SK-N-SH (cell line): ENCODE results near the gene WDR90. TPM values are rescaled to one million over a fixed set of nuclear protein-coding genes. Genes with fewer than 3 reads are reported as not detected.

Source experiments
- CTCF ChIA-PET: fragments of 300-600, 350-600 bp; formaldehyde crosslinking; extraction: SDS; loops from one replicate; lab custom pipeline; 2021; lab: Yijun Ruan, JAX
- POLR2A ChIA-PET: fragments of 350-600 bp; sonication (Branson Sonifier 250); formaldehyde crosslinking; extraction: SDS; loops from one replicate; lab custom pipeline; 2020; ENCODE audit warnings: antibody characterized with exemption, inconsistent platforms; lab: Yijun Ruan, JAX
- DNase-seq: peaks from one replicate; pipeline ENCODE4 v3.0.0; 2012
- H2AFZ ChIP-seq: fragments of 200-600 bp; sonication (generic); 2 replicates; pipeline ENCODE4 v1.8.1; 2016; ENCODE audit warnings: antibody characterized with exemption, mild to moderate bottlenecking, low read depth
- H3F3A ChIP-seq: fragments of 200-600 bp; sonication (generic); replicated peaks from 2 replicates; pipeline ENCODE3; 2016; ENCODE audit warnings: antibody characterized with exemption, mild to moderate bottlenecking; ENCODE audit not compliant: insufficient read depth
- H3K27ac ChIP-seq, 2 experiments: fragments of 200-500 bp in 1 of 2; fragments of 200-600 bp in 1 of 2; sonication (Bioruptor generic) in 1 of 2; sonication (generic), shearing (Covaris generic) in 1 of 2; 2 replicates each; pipeline versions ENCODE4 v1.5.1 to v1.6.1; 2014 to 2016; ENCODE audit warnings: low read depth in 2 of 2, inconsistent platforms in 1 of 2, low read length in 1 of 2, mild to moderate bottlenecking in 1 of 2, mixed read lengths in 1 of 2
- H3K27me3 ChIP-seq: fragments of 200-600 bp; sonication (generic), shearing (Covaris generic); 2 replicates; pipeline ENCODE4 v1.6.1; 2016; ENCODE audit warnings: mixed run types; ENCODE audit not compliant: insufficient read depth
- H3K36me3 ChIP-seq, 2 experiments: fragments of 200-500 bp in 1 of 2; fragments of 200-600 bp in 1 of 2; sonication (Bioruptor generic) in 1 of 2; sonication (generic) in 1 of 2; replicated peaks in 1 of 2; 2 replicates each; pipeline versions ENCODE3 to v1.5.1; 2014 to 2016; ENCODE audit warnings: low read length in 1 of 2, mild to moderate bottlenecking in 1 of 2; ENCODE audit not compliant: insufficient read depth in 2 of 2, control insufficient read depth in 1 of 2
- H3K4me1 ChIP-seq, 2 experiments: fragments of 200-500 bp in 1 of 2; fragments of 200-600 bp in 1 of 2; sonication (Bioruptor generic) in 1 of 2; sonication (generic), shearing (Covaris generic) in 1 of 2; 2 replicates each; pipeline versions ENCODE4 v1.5.1 to v1.6.1; 2014 to 2016; ENCODE audit warnings: low read depth in 1 of 2, low read length in 1 of 2, mixed run types in 1 of 2; ENCODE audit not compliant: insufficient read depth in 2 of 2, control insufficient read depth in 1 of 2
- H3K4me2 ChIP-seq: fragments of 200-600 bp; sonication (generic), shearing (Covaris generic); 2 replicates; pipeline ENCODE4 v1.6.1; 2017; ENCODE audit warnings: mixed run types
- H3K4me3 ChIP-seq, 2 experiments: fragments of 200-500 bp in 1 of 2; fragments of 200-600 bp in 1 of 2; sonication (Bioruptor generic) in 1 of 2; sonication (generic), shearing (Covaris generic) in 1 of 2; 2 replicates each; pipeline versions ENCODE4 v1.5.1 to v1.8.1; 2014 to 2016; ENCODE audit warnings: low read depth in 2 of 2, inconsistent platforms in 1 of 2, low read length in 1 of 2, mild to moderate bottlenecking in 1 of 2, mixed read lengths in 1 of 2, moderate library complexity in 1 of 2
- H3K79me2 ChIP-seq: fragments of 200-600 bp; sonication (generic); 2 replicates; pipeline ENCODE4 v1.8.1; 2017; ENCODE audit warnings: mild to moderate bottlenecking; ENCODE audit not compliant: insufficient read depth
- H3K9ac ChIP-seq: fragments of 200-600 bp; sonication (generic); 2 replicates; pipeline ENCODE4 v1.6.1; 2017; ENCODE audit warnings: mixed run types
- H3K9me2 ChIP-seq: fragments of 200-600 bp; sonication (generic); 2 replicates; pipeline ENCODE4 v1.6.1; 2017; ENCODE audit warnings: mixed run types
- H3K9me3 ChIP-seq: fragments of 200-600 bp; sonication (generic); 2 replicates; pipeline ENCODE4 v1.6.1; 2017; ENCODE audit warnings: mixed run types, mild to moderate bottlenecking, moderate library complexity
- H4K20me1 ChIP-seq: fragments of 200-600 bp; sonication (generic); 2 replicates; pipeline ENCODE4 v1.6.1; 2017; ENCODE audit warnings: mild to moderate bottlenecking, mixed run types; ENCODE audit not compliant: insufficient read depth
- CTCF ChIP-seq: fragments of 200-600 bp; sonication (generic); IDR thresholded peaks from 2 replicates; pipeline ENCODE4 v1.6.1; 2017; ENCODE audit warnings: antibody characterized with exemption, mild to moderate bottlenecking, moderate library complexity
- ELF1 ChIP-seq: IDR thresholded peaks from 2 replicates; pipeline ENCODE4 v1.4.0; 2012
- FOXJ3 ChIP-seq: sonication (generic); formaldehyde crosslinking; IDR thresholded peaks from 2 replicates; pipeline ENCODE4 v1.5.1; 2020; ENCODE audit warnings: mild to moderate bottlenecking, missing genetic modification reagents
- JUND ChIP-seq: IDR thresholded peaks from 2 replicates; pipeline ENCODE4 v1.4.0; 2012
- MXI1 ChIP-seq: IDR thresholded peaks from 2 replicates; pipeline ENCODE4 v1.6.1; 2012; ENCODE audit warnings: mild to moderate bottlenecking, low read depth, low read length, improper control_type of control experiment
- YY1 ChIP-seq: IDR thresholded peaks from 2 replicates; pipeline ENCODE4 v1.4.0; 2012; ENCODE audit warnings: low read depth, mild to moderate bottlenecking
- WGBS: methylation state at CpG from one replicate; pipeline ENCODE4 v1.1.6; 2017; ENCODE audit warnings: low lambda C conversion rate; 5-methylcytosine and 5-hydroxymethylcytosine counted together
- polyA plus RNA-seq, 3 experiments: library from polyadenylated mRNA; depleted of rRNA; stranded (reverse); fragments of >200 nt; gene quantifications; 2 replicates each; pipeline ENCODE4 v1.2.3, GENCODE V29; 2012

Gene WDR90
- polyA plus RNA-seq, 1 of the 3 experiments (the other 2 are of a cell fraction), result 32.0 TPM

GRCh38 chr16:645852-646678, 3.1 kb upstream of the WDR90 start:
- peaks cover 30% of the 10 kb centered on the region; the same call in 1 of the 2 replicates for H3K79me2 ChIP-seq
- no peak overlapping the region for H3K27ac ChIP-seq
- no peaks in the 10 kb centered on the region for H3K27me3 ChIP-seq
- no peak for TF ChIP-seq YY1
- H3F3A ChIP-seq, result peaks cover 5% of the 10 kb centered on the region
- WGBS, result 87% methylated on average over 21 of the region's 32 CpGs
- no peaks in the 10 kb centered on the region for H3K36me3 ChIP-seq
- no peak overlapping the region for H3K9ac ChIP-seq
- H3K4me2 ChIP-seq, result no peak overlapping the region
- peaks cover 10 to 41% of the 10 kb centered on the region in 2 experiments; a peak in 2 of 4 replicates for H3K4me1 ChIP-seq
- no peaks in the 10 kb centered on the region for H3K9me3 ChIP-seq
- no peaks in the 10 kb centered on the region for H3K9me2 ChIP-seq
- no peak overlapping the region for H2AFZ ChIP-seq
- H4K20me1 ChIP-seq, result no peaks in the 10 kb centered on the region
- CTCF ChIA-PET, result interaction anchor here (1.3 kb wide), 1 partner anchor 21 kb away, joined by 3 read pairs; no protein-coding TSS in a partner anchor
- no peak overlapping the region for H3K4me3 ChIP-seq
- DNase-seq, result no peak
- POLR2A ChIA-PET, result no interaction called here

DNA sequence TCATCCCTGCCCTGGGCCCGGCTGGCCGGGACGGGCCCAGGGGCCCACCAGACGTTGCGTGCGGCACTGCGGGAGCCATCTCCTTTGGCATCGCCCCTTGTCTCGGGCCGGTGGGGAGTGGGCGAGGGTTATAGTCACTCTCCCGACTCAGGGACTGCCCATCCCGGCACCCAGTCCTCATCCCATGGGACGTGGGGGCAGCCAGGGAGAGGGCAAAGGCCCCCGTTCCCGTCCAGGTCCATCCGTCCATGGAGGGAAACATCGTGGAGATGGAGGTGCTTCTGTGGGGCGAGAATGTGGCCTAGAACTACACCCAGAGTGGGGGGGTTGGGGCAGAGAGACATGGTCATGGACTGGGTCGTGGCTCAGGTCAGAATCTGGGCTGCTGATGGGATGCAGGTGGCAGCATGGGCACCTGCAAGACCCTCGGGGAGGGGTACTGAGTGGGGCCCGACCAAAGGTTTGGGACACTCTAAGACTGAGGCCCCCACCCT, 2.4 kb upstream of the WDR90 start:
- DNase-seq, result no peak
- Histone ChIP-seq H2AFZ (no peak overlapping the region), H3K9ac (no peak overlapping the region), H3K4me1 (peaks cover 10 to 38% of the 10 kb centered on the region in 2 experiments; a peak in 2 of 4 replicates), H3K4me3 (no peak overlapping the region), H4K20me1 (no peaks in the 10 kb centered on the region), H3K79me2 (peaks cover 30% of the 10 kb centered on the region; the same call in 1 of the 2 replicates), H3K9me3 (no peaks in the 10 kb centered on the region), H3K27me3 (no peaks in the 10 kb centered on the region), H3K27ac (no peak overlapping the region; a peak in 1 of 4 replicates), H3K36me3 (no peaks in the 10 kb centered on the region), H3K4me2 (no peak overlapping the region), H3K9me2 (no peaks in the 10 kb centered on the region), H3F3A (peaks cover 5% of the 10 kb centered on the region)
- POLR2A ChIA-PET, result no interaction called here
- WGBS, result 92% methylated on average over 10 of the region's 22 CpGs
- TF ChIP-seq CTCF, result no peak
- TF ChIP-seq MXI1, result no peak
- no peak for TF ChIP-seq ELF1
- no peak for TF ChIP-seq JUND
- TF ChIP-seq FOXJ3, result no peak
- CTCF ChIA-PET, result interaction anchor here (1.3 to 7.8 kb wide), 6 partner anchors 8 to 29 kb away, joined by 3 to 92 read pairs (median 12); partner anchors contain the start of genes RHBDL1 and RHOT2
